DMS53 treated with DMSO at 0.1 percent for 48 hours (cell line): ENCODE data around the gene KCNJ4.

Experiments
- DNase-seq: peaks from one replicate; lab custom pipeline; 2025; ENCODE audit not compliant: unreplicated experiment; lab: John Stamatoyannopoulos, UW

Gene KCNJ4

DNA sequence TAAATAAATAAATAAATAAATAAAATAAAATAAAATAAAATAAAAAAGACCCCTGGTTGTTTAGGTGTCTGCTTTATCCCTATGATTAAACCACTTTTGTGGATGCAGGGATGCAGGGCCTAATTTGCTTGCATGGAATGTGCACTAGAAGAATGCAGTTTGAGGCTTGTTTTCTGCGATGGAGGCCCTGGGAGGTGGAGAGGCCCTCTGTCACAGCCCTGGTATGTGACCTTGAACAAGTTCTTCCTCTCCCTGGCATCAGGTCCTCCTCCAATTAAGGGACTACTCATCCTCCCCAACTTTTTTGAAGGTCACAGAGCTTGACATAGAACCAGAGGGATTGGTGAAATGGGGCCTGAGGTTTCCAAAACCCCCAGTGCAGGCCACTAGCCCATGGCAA is 22.7 kb downstream of the KCNJ4 start:
- no peak for DNase-seq

DNA sequence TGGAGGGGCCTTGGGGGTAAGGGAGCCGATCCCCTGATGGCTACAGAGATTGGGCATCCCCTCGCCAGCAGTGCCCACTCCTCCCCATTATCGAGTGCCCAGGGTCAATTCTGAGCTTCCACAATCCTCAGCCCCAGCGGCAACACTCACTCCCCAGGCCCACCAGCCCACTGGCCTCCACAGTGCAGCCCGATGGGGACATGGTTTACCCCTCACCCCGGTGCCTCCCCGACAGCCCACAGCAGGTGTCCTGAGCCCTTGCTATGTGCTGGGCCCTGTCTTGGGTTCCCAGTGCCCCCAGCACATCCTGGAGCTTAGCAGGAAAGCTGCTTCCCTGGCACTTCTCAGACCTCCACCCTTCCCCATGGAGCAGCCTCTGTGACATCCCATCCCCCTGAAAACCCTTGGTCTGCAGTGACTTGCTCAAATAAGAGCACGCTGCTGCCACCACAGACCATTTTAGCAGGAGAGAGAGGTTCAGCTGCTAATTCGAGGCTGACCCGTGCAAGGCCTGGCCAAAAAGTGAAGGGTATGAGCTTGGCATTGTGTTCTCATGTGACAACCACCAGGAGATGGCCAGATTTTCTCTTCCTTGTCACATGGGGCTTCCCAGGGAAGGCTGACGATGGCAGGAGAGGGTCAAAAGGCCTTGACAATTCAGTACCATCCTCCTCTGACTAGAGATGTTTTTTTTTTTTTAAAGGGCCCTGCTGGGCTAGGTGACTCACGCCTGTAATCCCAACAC is 23.6 kb downstream of the KCNJ4 start:
- DNase-seq = no peak

DNA sequence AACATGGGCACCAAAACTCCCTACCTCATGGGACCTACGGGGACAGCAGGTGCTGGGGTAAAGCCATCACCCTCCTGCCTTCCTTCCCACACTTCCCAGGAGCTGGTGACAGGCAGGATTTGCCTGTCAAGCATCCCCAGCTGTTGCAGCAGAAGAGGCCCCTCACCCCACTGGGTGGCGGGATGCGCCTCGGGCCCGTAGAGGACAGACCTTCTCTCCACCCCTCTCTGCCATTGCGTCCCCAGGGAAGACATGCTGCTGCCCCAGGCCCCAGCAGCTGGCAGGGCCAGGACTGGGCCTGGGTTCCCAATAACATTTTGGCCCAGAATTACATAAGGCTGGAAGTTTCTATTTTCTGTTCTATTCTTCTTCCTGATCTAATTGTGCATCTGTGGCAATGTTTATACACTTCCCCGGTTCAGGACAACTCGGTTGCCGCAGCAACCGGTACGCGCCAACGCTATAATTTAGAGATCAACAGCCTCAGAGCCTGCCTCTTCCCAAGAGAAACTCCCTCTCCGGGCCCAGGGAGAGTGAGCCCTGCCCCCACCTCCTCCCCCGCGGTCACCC is 25.4 kb downstream of the KCNJ4 start:
- no peak for DNase-seq

DNA sequence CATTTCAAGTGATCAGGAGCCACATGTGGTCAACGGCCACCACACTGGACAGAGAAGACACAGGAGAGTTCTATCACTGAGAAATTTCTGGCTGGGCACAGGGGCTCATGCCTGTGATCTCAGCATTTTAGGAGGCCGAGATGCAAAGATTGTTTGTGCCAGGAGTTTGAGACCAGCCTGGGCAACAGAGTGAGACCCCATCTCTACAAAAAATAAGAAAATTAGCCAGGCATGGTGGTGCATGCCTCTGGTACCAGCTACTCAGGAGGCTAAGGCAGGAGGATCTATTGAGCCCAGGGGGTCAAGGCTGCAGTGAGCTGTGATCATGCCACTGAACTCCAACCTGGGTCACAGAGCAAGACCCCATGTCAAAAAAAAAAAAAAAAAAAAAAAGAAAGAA is 26.3 kb downstream of the KCNJ4 start:
- DNase-seq = no peak

DNA sequence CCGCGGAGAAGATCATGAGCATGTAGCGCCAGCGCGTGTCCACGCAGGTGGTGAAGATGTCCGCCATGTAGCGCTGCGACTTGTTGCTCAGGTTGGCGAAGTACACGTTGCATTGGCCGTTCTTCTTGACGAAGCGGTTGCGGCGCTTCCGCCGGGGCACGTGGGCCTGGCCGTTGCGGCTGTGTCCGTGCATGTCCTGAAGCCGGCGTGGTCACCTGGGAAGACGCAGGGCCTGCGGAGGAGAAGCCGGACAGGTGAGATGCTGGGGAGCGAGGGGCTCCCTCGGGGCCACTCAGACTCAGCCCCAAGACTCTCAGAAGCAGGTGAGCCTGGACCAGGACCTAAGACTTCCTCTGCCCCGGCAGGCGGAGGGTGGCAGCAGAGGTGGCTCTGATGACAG is 27.1 kb downstream of the KCNJ4 start:
- no peak for DNase-seq

DNA sequence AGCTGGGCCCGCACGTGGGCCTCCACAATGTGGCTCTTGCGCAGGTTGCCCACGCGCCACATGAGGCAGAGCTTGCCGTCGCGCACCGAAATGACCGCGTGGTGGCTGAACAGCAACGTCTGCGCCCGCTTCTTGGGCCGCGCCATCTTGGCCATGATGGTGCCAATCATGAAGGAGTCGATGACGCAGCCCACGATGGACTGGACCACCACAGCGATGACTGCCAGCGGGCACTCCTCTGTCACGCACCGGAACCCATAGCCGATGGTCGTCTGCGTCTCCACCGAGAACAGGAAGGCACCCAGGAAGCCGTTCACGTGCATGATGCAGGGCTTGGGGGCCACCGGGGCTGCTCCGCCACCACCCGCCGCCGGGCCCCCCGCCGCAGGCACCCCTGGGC is 27.5 kb downstream of the KCNJ4 start:
- DNase-seq = no peak

DNA sequence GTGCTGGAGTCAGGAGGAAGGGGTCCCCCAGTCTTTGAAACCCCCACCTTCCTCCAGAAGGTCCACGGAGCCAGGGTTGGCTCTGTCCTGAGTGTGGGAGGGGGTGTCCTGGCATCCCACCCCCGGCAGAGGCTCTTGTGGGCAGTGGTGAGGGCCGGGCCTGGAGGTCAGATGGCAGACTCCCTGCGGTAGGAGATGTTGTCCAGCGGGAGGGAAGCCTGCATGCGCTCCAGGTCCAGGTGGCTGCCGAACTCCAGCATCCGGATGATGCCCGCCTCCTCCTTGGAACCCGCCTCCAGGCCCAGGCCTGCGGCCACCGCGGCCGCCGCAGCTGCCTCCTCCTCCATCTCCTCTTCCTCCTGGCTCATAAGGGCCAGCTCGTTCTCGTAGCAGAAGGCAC is 28.4 kb downstream of the KCNJ4 start:
- no peak for DNase-seq

DNA sequence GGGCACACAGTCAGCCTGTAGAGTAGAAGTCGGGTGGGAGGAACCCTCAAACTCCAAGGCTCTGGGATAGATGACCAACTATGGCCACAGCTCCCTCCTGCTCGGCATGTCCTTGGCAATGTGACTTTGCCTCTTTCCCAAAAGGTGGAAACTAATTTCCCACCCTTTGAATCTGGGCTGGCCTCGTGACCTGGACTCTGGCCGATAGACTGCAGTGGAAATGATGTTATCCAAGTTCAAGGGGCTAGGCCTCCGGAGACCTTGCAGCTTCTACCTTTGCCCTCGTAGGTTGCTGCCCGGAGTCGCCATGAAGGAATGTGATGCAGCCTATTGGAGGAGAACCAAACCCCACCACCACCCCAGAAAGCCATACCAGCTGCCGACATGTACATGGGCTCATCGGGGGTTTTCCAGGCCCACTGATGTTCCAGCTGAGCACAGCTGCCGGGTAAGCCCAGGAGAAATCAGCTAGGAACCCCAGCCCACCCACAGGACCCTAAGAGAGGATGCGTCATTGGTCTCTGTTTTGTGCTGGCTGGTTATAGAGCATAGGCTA is 30.4 kb downstream of the KCNJ4 start:
- no peak for DNase-seq

DNA sequence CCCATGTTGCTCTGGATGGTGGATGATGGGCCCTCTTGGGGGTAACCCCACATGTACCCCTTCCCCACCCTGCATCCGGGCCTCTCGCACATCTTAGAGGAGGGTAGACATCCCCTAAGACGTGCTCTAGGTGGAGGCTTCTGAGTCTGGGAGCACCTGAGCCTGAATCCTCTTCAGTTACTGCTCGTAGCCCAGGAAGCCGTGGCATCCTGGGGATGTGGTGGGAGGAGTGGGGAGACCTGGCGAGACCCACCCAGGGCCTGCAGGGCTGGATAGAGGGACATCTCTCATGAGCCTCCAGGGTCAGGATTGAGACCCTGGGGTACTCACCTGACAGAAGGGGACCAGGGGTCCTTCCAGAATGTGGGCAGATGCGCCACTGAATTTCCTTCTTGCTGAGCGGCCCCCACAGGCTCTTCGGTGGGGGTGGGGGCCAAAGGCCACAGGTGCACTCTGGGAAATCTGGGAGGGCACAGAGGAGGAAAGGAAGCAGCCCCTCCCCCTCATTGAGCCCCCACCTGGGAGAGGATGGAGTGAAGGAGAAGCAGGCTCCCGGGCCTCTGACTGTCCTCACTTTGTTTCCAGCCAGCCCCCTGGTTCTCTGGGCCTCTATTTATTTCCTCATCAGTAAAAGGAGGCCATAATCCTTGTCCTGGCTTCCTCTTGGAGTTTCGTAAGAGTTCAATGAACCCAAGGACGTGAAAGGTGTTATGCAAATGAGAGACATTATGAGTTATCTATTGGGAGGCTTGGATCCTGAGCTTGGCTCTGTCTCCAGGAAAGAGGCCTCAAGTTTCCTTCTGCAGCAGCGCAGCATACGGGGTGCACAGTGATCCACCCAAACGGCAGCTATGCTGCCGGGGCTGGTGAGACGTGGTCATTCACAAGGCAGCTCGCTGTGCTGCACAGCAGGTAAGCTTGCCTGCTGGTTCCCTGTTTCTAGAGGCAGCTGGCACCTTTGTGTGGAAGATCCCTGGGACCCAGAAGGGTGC is 31.2 kb downstream of the KCNJ4 start:
- no peak for DNase-seq

DNA sequence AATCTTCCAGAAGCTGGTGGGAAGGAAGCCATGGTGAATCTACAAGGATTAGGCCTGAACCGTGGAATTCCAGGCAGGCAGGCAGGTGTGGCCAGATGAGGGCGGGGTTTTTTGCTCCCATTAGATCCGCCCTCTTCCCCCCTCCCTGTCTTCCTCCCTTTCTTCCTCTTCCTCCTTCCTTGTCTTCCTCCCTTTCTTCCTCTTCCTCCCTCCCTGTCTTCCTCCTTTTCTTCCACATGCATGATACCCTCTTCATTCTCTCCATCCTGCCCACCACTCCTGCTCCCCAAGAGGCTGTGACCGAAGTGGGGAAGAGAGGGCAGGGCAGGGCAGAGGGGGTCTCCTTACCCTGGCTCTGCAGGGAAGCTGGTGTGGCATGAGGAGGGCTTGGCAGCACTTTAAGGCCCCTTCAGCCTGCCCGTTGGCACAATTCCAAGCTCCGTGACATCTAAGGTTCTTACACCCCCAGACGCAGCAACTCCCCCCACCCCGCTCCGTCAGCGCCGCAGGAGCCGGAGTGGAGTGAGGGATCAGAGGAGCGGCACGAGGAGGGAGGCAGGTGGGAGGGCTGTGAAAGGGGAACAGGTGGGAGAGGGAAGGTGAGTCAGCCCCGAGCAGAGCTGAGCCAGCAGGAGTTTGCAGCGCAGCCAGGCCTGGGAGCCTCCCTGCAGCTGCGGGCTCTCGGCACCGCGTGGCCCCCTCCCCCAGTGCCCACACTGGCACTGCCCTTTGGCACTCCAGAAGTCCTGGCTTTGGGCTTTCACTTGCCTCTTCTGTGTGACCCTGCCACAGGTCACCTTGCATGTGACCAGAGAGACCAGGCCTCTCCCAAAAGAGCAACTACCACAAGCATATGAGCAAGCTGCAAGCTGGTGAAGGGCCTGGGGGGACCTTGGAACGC is 32.1 kb downstream of the KCNJ4 start:
- no peak for DNase-seq

DNA sequence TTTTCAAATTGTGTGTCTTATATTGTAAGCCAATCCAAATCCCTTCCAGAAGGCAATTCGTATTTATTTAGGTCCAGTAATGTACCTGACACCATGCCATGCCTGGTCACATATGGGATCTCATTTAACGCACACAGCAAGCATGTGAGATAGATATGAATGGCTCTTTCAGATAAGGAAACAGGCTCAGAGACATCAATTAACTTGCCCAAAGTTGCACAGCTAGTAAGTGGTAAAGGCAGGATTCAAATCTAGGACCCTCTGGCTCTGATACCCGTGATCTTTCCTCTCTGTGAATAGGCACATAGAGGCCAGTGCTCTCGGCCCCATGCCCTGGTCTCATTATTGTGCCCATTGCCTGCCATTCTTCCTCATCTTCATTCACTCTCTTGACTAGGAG is 34.3 kb downstream of the KCNJ4 start:
- no peak for DNase-seq

DNA sequence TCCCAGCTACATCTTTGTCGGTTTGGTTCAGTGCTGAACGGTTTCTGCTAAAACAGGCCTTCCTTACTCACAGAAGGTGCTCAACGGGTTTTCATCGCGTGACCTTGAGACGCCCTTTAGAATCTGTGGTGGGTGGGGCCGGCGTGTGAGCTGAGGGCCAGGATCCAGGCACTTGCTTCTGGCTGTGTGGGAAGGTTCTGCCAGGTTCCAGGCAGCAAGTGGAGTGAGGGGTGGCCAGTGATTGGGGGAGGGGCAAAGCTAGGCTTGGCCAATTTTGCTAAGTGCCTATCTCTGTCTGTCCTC is 35.2 kb downstream of the KCNJ4 start:
- no peak for DNase-seq

DNA sequence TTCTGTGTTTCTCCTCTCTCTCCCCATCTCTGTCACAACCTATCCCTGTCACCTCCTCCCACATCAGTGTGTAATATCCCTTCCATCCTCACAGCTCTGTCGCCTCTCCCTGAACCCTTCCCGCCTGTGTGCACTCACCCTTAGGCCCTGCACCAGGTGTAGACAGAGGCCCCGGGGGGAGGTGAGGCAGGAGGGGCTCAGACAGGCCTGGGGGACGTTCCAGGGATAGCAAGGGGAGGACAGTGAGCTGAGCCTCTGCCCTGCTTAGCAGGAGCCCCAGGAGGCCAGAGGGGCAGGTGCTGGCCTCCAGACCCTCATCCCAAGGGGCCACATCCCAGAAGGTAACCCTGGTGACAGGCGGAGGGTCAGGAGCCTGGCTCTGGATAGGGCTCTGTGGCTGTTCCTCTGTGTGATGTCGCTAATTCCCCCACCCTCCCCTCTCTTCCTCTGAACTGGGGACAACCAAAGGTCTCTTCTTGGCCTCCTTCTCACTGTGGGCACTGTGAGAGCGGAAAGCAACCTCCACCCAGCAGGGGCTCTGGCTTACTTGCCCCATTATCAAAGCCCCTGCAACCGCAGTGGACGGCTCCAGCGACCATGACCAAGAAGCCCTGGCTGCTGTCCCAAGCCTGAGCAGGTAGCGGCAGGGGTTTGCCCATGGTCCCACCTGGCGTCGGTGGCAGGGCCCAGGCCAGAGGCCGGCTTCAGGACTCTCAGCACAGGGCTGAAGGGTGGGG is 35.7 kb downstream of the KCNJ4 start:
- DNase-seq = no peak

DNA sequence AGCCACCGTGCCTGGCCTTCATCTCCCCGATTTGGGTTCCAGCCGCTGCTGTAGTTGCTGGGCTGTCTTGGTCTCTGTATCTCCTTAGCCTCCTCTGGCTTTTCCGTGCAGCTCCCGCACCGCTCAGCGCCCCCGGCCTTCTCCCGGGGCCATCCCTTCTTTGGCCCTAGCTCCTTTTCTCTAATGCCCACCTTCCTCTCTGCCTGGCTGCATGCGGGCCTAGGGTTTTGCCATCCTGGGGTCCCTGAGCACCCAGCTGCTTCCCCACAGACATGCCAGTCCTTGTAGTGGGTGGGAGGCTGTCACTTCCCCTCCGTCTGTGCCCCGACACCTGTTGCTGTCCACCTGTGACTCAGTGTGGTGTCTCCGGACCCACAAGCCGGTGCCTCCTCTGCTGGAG is 36.4 kb downstream of the KCNJ4 start:
- DNase-seq = no peak

DNA sequence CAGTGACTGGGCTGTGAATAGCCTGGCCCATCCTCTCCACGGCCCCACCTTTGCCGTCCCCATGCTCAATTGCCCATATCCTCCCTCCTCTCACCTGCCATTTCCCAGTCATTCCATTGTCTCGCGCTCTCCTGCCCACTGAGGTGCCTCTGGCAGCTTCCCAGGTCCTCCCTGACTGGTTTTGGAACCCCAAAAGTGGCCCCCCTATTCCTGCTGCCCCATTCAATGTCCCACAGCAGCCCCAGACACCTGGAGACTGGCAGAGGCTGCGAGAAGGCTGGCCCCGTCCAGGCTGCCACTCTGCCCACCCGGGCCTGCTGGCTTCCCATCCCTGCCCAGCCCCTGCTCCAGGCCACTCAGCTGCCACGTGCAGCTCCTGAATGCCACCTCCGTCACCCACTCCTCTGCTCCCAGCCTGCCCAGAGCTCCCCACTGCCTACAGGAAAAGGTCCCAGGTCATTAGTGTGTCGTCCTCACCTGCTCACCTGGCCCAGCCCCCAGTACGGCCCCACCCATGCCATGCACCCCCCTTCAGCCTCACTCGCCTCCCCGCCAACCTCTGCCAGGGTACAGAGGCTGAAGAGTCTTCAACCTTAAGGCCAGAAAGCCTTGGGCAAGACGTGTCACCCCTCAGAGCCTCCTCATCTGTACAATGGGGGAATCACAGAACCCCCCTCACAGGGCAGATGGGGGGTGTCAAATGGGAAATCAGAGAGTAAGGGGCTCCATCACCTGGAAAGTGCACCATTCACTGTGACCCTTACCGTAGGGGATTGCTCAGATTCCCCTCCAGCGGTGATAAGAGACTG is 37.5 kb downstream of the KCNJ4 start:
- no peak for DNase-seq

DNA sequence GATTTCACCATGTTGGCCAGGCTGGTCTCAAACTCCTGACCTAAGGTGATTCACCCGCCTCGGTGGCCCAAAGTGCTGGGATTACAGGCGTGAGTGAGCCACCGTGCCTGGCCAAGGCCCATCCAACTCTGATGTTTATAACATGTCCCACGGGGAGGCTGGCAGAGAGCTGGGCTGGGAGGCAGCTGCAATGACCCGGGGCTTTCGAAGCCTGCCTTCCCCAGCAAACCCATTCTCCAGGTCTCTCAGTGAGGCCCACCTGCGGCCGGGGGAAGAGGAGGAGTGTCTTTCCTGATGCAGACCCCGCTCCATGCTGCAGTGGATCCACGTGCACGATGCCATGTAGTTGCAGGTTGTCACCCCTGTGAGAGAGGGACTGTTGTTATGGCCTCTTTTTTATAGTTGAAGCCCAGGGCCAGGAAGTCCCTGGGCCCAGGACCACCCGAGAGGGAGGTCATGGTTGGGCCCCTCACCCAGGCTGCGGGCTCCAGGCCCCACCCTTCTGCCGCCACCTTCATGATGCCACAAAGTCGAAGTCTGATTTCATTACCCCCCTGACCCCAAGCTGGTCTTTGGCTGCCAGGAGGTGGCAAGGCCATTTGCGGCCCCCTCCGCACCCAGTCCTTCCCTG is 38.3 kb downstream of the KCNJ4 start:
- DNase-seq = no peak

DNA sequence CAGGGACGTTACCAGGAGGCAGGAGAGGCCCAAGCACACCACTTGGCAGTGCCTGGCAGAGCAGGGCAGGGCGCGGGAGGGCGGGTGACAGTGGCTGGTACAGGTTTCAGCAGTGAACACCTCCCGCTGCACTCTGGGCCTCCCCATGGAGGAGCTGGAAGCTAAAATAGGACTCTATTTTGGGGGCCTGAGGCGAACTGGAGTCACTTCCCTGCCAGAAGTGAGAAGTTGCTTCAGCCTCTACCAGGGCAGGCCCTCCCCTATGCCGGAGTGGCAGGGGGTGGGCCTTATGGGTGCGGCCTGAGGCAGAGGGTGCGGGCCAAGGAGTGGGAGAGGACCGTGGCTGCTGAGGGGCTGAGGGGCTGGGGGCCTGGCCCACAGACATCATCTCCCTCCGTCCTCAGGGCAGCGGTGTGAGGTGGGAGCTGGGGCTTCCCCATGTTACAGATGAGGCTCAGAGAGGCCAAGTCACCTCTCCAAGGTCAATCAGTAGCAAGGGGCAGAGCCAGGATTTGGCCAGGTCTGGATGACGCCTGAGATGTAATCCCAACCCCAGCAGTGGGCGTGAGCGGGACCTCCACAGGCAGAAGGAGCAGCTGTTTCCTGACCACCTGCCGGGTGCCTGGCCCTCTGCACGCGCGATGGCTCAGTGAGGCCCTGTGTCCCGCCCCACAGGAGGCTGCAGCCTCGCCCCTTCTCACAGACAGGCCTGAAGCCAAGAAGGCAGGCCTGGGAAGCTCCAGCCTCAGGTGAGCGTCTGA is 39.3 kb downstream of the KCNJ4 start:
- no peak for DNase-seq

DNA sequence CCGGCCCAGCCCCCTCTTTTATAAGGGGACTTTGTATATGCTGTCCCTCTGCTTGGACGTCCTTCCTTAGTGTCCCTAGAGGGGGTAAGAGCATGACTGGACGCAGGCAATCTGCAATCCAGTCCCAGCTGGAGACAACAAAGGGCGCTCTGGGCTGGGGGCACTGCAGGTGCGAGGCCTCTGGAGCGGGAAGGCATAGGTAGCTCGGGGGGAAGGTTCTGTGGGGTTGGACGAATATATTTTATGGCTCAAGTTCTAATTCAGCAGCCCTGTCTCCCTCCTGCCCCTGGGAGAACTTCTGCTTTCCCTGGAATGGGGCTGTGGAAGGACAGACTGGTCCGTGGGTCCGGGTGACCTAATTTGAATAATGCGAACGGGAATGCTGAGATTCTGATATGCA is 40.0 kb downstream of the KCNJ4 start:
- DNase-seq = no peak
